HG03378 (cell line): Measurements from ENCODE around the gene CYP2C19.
"Not testable (repeated sequence)": the region's sequence is repeated elsewhere in the genome, so short reads cannot be mapped to it uniquely, and the experiment has no call there.

Source experiments
- ATAC-seq: cut with Tn5 transposase; IDR thresholded peaks from one replicate; pipeline ENCODE4 v1.9.1; 2021; ENCODE audit warnings: mild to moderate bottlenecking, moderate library complexity; ENCODE audit not compliant: unreplicated experiment

The CYP2C19 gene

GRCh38 chr10:94762393-94762792 lies at the start of gene CYP2C19:
Gene CYP2C19, plus strand, starts transcription at chr10:94762681. Its CDS starts 25 bp downstream, at chr10:94762706.
- no peak for ATAC-seq

GRCh38 chr10:94725871-94726270 lies 36.6 kb upstream of the CYP2C19 start:
- ATAC-seq = no peak

- no peak for ATAC-seq
Observed at GRCh38 chr10:94735197-94735596, 27.3 kb upstream of the CYP2C19 start.

- ATAC-seq = no peak
Observed at GRCh38 chr10:94738588-94738987, 23.9 kb upstream of the CYP2C19 start.

GRCh38 chr10:94747137-94747536 lies 15.3 kb upstream of the CYP2C19 start:
- no peak for ATAC-seq

- no peak for ATAC-seq
Observed at GRCh38 chr10:94747838-94748237, 14.6 kb upstream of the CYP2C19 start.

- no peak for ATAC-seq
Observed at GRCh38 chr10:94757916-94758315, 4.6 kb upstream of the CYP2C19 start.

GRCh38 chr10:94760586-94761178 lies 1.8 kb upstream of the CYP2C19 start:
- no peak for ATAC-seq

- not testable (repeated sequence) for ATAC-seq
Observed at GRCh38 chr10:94775425-94775824, 12.9 kb downstream of the CYP2C19 start.

- no peak for ATAC-seq
Observed at GRCh38 chr10:94777886-94778458, 15.5 kb downstream of the CYP2C19 start.

GRCh38 chr10:94780844-94781243 lies 18.4 kb downstream of the CYP2C19 start:
- no peak for ATAC-seq

GRCh38 chr10:94784256-94784655 lies 21.8 kb downstream of the CYP2C19 start:
- no peak for ATAC-seq

GRCh38 chr10:94785211-94785610 lies 22.7 kb downstream of the CYP2C19 start:
- no peak for ATAC-seq

GRCh38 chr10:94800551-94800950 lies 38.1 kb downstream of the CYP2C19 start:
- not testable (repeated sequence) for ATAC-seq

GRCh38 chr10:94803307-94803706 lies 40.8 kb downstream of the CYP2C19 start:
- no peak for ATAC-seq

GRCh38 chr10:94830025-94830424 lies 67.5 kb downstream of the CYP2C19 start:
- not testable (repeated sequence) for ATAC-seq

GRCh38 chr10:94846204-94846603 lies 83.7 kb downstream of the CYP2C19 start:
- ATAC-seq = no peak

GRCh38 chr10:94850766-94851165 lies 88.3 kb downstream of the CYP2C19 start:
- ATAC-seq = no peak

GRCh38 chr10:94851263-94851662 lies 88.8 kb downstream of the CYP2C19 start:
- no peak for ATAC-seq

- no peak for ATAC-seq
Observed at GRCh38 chr10:94852438-94852837, 90.0 kb downstream of the CYP2C19 start.

GRCh38 chr10:94853065-94853464 lies 90.6 kb downstream of the CYP2C19 start:
- ATAC-seq = no peak

GRCh38 chr10:94858005-94858404 lies 95.5 kb downstream of the CYP2C19 start:
- no peak for ATAC-seq

- no peak for ATAC-seq
Observed at GRCh38 chr10:94859086-94859485, 96.6 kb downstream of the CYP2C19 start.
